GM12874 (cell line): ENCODE measurements around the gene PPP2R3A.

Experiments
- TF ChIP-seq, protein P1 (sequence below): IDR thresholded peaks from 2 replicates; pipeline ENCODE4 v1.5.1; 2011; ENCODE audit warnings: low read depth, mild to moderate bottlenecking, control low read depth, low read length, moderate library complexity; ENCODE audit not compliant: insufficient read depth

The PPP2R3A gene

DNA sequence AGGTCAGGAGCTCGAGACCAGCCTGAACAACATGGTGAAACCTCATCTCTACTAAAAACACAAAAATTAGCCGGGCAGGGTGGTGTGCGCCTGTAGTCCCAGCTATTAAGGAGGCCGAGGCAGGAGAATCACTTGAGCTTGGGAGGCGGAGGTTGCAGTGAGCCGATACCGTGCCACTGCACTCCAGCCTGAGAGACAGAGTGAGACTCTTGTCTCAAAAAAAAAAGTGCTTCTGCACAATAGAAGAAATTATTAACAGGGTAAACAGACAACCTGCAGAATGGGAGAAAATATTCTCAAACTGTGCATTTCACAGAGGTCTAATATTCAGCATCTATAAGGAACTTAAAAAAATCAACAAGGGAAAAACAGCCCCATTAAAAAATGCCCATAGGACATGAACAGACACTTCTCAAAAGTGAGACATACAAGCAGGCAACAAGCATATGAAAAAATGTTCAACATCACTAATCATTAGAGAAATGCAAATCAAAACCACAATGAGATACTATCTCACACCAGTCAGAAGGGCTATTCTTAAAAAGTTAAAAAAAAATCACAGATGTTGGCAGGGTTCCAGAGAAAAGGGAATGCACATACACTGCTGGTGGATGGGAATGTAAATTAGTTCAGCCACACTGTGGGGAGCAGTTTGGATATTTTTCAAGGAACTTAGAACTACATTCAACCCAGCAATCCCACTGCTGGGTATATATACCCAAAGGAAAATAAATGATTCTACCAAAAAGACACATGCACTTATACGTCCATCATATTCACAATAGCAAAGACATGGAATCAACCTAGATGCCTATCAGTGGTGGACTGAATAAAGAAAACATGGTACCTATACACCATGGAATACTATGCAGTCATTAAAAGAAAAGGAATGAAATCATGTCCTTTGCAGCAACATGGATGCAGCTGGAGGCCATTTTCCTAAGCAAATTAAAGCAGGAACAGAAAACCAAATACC lies 155.1 kb downstream of the PPP2R3A start:
- TF ChIP-seq, protein P1, sequence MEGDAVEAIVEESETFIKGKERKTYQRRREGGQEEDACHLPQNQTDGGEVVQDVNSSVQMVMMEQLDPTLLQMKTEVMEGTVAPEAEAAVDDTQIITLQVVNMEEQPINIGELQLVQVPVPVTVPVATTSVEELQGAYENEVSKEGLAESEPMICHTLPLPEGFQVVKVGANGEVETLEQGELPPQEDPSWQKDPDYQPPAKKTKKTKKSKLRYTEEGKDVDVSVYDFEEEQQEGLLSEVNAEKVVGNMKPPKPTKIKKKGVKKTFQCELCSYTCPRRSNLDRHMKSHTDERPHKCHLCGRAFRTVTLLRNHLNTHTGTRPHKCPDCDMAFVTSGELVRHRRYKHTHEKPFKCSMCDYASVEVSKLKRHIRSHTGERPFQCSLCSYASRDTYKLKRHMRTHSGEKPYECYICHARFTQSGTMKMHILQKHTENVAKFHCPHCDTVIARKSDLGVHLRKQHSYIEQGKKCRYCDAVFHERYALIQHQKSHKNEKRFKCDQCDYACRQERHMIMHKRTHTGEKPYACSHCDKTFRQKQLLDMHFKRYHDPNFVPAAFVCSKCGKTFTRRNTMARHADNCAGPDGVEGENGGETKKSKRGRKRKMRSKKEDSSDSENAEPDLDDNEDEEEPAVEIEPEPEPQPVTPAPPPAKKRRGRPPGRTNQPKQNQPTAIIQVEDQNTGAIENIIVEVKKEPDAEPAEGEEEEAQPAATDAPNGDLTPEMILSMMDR, result no peak

DNA sequence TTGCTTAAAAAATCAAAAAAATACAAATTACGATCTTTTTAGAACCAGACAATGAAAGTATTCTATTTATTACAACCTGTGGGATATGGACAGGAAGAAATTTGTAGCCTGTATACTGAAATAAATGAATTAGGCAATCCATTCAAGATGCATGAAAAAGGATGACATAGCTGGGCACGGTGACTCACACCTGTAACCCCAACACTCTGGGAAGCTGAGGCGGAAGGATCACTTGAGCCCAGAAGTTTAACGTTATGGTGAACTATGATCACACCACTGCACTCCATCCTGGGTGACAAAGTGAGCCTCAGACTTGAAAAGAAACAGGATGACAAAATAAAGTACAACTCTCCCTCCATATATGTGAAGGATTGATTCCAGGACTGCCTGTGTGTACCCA lies 156.5 kb downstream of the PPP2R3A start:
- TF ChIP-seq, protein P1, result no peak

DNA sequence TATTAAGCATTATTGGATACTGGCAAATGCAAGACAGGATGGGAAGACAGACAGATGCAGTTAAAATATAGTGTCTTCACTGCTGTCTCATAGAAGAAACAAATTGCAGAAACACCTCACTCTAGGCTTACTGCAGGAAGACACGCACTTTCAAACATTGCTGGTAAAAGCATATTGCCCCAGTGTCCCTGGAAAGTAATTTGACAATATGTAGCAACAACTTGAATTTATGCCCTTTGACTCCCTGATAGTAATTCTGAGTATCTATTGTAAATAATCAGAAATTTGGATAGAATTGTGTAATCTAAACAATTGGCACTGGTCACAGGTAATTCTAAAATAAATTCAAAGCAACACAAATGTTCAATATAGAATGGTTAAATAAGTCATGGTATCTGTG lies 168.6 kb downstream of the PPP2R3A start:
- TF ChIP-seq, protein P1, result no peak

DNA sequence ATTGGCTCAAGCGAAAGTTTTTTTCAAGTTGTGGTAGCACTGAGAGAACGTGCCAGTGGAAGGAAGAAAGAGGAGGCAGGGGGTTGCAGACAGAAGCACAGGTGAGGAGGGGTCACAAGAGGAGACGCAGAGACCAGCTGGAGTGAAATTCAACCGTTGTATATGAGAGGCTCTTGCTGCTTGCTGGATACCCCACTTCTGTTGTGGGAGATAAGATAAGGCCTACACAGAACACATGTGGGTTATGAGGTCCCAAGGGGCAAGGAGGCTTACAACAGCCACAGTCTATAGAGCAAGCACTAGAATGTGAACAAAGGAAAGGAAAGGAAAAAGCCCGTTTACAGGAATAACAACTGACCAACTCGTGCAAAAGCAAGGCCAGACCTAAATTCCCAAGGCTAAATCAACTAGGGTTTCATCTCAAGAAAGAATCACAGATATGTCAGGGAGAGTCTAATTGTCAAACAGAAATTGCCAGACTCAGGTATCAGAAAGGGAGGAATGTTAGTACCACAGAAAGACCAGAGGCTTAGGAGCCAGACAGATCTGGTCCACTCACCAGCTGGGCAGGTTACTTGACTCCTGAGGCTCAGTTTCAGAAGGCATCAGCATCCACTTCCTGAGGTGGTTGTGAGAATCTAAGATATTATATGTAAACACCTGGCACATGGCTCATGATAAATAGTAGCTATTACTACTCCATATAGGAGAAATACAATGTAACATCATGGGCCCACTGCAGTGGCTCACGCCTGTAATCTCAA lies 169.7 kb downstream of the PPP2R3A start:
- TF ChIP-seq, protein P1, result no peak

DNA sequence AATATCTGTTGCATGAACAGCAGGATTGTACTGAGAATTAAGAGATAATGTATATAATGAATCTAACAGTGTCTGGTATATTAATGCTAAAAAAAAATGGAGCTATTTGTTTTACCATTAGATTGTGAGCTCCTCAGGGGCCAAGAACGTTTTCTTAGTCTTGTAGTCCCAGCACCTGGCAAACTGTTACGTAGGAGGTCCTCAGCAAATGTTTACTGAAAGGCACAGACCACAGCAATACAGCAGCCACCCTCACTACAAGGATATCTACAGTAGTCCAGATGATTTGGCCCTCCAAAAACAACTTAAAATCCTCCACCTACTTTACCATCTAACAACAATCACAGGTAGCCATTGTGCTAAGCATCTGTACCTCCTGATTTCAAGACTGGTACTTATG lies 170.9 kb downstream of the PPP2R3A start:
- TF ChIP-seq, protein P1, result no peak

DNA sequence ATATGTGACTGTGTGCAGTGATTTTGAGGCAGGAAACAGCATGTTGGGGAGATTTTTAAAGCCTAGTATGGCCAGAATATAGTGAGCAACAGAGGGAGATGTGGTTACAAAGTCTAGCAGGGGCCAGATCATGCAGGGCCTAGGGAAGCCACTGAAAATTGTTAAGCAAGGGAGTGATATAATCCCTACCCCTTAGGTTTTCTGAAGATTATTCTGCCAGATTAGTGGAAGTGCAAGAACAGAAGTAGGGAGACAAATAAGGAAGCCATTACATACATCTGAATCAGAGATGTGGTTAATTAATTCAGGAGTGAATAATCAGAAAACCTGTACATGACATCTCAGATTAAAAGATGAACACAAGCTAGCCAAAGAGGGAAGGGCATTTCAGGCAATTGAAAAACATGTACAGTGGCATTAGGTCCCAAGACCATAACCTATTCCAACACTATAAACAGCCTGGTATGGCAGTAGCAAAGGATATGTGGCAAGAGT lies 175.8 kb downstream of the PPP2R3A start:
- TF ChIP-seq, protein P1, result no peak

DNA sequence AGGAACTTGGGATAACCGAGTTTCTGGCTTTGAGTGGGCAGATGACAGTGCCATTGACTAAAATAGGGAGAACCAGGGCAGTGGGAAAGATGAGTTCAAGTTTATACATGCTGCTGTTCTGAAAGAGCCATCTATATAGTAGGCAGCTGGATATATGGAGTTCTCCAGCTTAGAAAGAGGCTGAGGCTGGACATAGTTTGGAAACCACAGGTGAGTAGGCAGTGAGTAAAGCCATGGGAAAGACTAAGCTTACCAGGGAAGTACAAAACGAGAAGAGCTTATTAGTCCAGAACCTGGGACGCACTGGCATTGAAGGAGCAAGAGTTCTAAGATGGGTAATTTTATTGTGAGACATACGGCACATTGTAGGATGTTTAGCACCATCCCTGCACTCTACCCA lies 176.4 kb downstream of the PPP2R3A start:
- TF ChIP-seq, protein P1, result no peak
